ENCODE results near the gene BSPRY.

The BSPRY gene

GRCh38 chr9:113390192-113390960, 41.0 kb downstream of the BSPRY start:
- TF ChIP-seq GATA2 (IDR thresholded peaks at IDR 0.05; ENCODE audit: low read depth, low read length), result no peak
- no peak for TF ChIP-seq GATA3 (IDR thresholded peaks at IDR 0.05; ENCODE audit: low read depth, low read length)

- TF ChIP-seq GATA2 (IDR thresholded peaks at IDR 0.05; ENCODE audit: low read depth, low read length) (no peak), GATA3 (IDR thresholded peaks at IDR 0.05; ENCODE audit: low read depth, low read length) (no peak)
These were observed 42.6 kb downstream of the BSPRY start for GRCh38 chr9:113391917-113392316.

- TF ChIP-seq GATA3 (IDR thresholded peaks at IDR 0.05; ENCODE audit: low read depth, low read length), result no peak
These were observed 43.9 kb downstream of the BSPRY start for GRCh38 chr9:113393281-113393680.

- TF ChIP-seq GATA3 (IDR thresholded peaks at IDR 0.05; ENCODE audit: low read depth, low read length) (no peak), GATA2 (IDR thresholded peaks at IDR 0.05; ENCODE audit: low read depth, low read length) (no peak)
These were observed 45.9 kb downstream of the BSPRY start for GRCh38 chr9:113395000-113395861.

- TF ChIP-seq GATA2 (IDR thresholded peaks at IDR 0.05; ENCODE audit: low read depth, low read length), result no peak
These were observed 47.9 kb downstream of the BSPRY start for GRCh38 chr9:113397203-113397631.

- TF ChIP-seq GATA2 (IDR thresholded peaks at IDR 0.05; ENCODE audit: low read depth, low read length) (no peak), GATA3 (IDR thresholded peaks at IDR 0.05; ENCODE audit: low read depth, low read length) (no peak)
These were observed 49.5 kb downstream of the BSPRY start for GRCh38 chr9:113398796-113399195.

GRCh38 chr9:113399646-113400200, 50.4 kb downstream of the BSPRY start:
- TF ChIP-seq GATA3 (IDR thresholded peaks at IDR 0.05; ENCODE audit: low read depth, low read length) (no peak), GATA2 (IDR thresholded peaks at IDR 0.05; ENCODE audit: low read depth, low read length) (no peak)

- no peak; the same call in 1 of the 2 replicates for TF ChIP-seq GATA2 (IDR thresholded peaks at IDR 0.05; ENCODE audit: low read depth, low read length)
- TF ChIP-seq GATA3 (IDR thresholded peaks at IDR 0.05; ENCODE audit: low read depth, low read length), result no peak
These were observed 51.9 kb downstream of the BSPRY start, which contains the start of gene ALAD for GRCh38 chr9:113401027-113401792. Gene ALAD, minus strand, starts transcription at chr9:113401284. Its CDS starts 7,725 bp downstream, at chr9:113393559.

- TF ChIP-seq GATA3 (IDR thresholded peaks at IDR 0.05; ENCODE audit: low read depth, low read length) (no peak), GATA2 (IDR thresholded peaks at IDR 0.05; ENCODE audit: low read depth, low read length) (no peak)
These were observed 54.3 kb downstream of the BSPRY start for GRCh38 chr9:113403646-113404045.

GRCh38 chr9:113409481-113409880, 60.1 kb downstream of the BSPRY start:
- TF ChIP-seq GATA3 (IDR thresholded peaks at IDR 0.05; ENCODE audit: low read depth, low read length) (no peak), GATA2 (IDR thresholded peaks at IDR 0.05; ENCODE audit: low read depth, low read length) (no peak)

GRCh38 chr9:113409883-113410206, 60.5 kb downstream of the BSPRY start:
- TF ChIP-seq GATA2 (IDR thresholded peaks at IDR 0.05; ENCODE audit: low read depth, low read length) (no peak), GATA3 (IDR thresholded peaks at IDR 0.05; ENCODE audit: low read depth, low read length) (no peak)

GRCh38 chr9:113410207-113410864, 61.0 kb downstream of the BSPRY start, which contains the start of the genes C9orf43 and POLE3:
Gene C9orf43, plus strand, starts transcription at chr9:113410747. Its CDS starts 2,747 bp downstream, at chr9:113413494.
Gene POLE3, minus strand, starts transcription at chr9:113410675. Its CDS starts 382 bp downstream, at chr9:113410293.
- no peak for TF ChIP-seq GATA3 (IDR thresholded peaks at IDR 0.05; ENCODE audit: low read depth, low read length)
- TF ChIP-seq GATA2 (IDR thresholded peaks at IDR 0.05; ENCODE audit: low read depth, low read length), result no peak; the same call in 1 of the 2 replicates

- TF ChIP-seq GATA3 (IDR thresholded peaks at IDR 0.05; ENCODE audit: low read depth, low read length), result no peak
- no peak for TF ChIP-seq GATA2 (IDR thresholded peaks at IDR 0.05; ENCODE audit: low read depth, low read length)
These were observed 66.9 kb downstream of the BSPRY start for GRCh38 chr9:113416149-113416721.
